Astrocyte of the hippocampus (primary cell): ENCODE results near the gene KRTAP10-7.
"Not testable (repeated sequence)": the region's sequence is repeated elsewhere in the genome, so short reads cannot be mapped to it uniquely, and the experiment has no call there.

Source experiments
- DNase-seq: peaks from one replicate; pipeline ENCODE4 v3.0.0; 2011; ENCODE audit warnings: low read depth, low spot score

KRTAP10-7 gene

GRCh38 chr21:44590897-44591800 is 9.2 kb upstream of the KRTAP10-7 start:
- DNase-seq = not testable (repeated sequence)

GRCh38 chr21:44591801-44592130 is 8.6 kb upstream of the KRTAP10-7 start:
- DNase-seq = not testable (repeated sequence)

GRCh38 chr21:44592446-44593311 is 7.7 kb upstream of the KRTAP10-7 start, which contains the start of gene KRTAP10-6:
KRTAP10-6 (minus strand) TSS chr21:44592505; CDS start chr21:44592484, 21 bp downstream.
- DNase-seq = no peak

GRCh38 chr21:44593598-44594405 is 6.6 kb upstream of the KRTAP10-7 start:
- no peak for DNase-seq

- DNase-seq = no peak
Observed at GRCh38 chr21:44594406-44594916, 5.9 kb upstream of the KRTAP10-7 start.

GRCh38 chr21:44595524-44595923 is 4.9 kb upstream of the KRTAP10-7 start:
- DNase-seq = no peak

GRCh38 chr21:44596068-44596725 is 4.2 kb upstream of the KRTAP10-7 start:
- DNase-seq = peak; percentile 33

- no peak for DNase-seq
Observed at GRCh38 chr21:44598061-44598460, 2.3 kb upstream of the KRTAP10-7 start.

GRCh38 chr21:44599264-44600029 is 950 bp upstream of the KRTAP10-7 start:
- DNase-seq = no peak

GRCh38 chr21:44601091-44601490 is 694 bp downstream of the KRTAP10-7 start:
- not testable (repeated sequence) for DNase-seq

GRCh38 chr21:44601596-44602462 is 1.4 kb downstream of the KRTAP10-7 start:
- DNase-seq = no peak

GRCh38 chr21:44602463-44602850 is 2.1 kb downstream of the KRTAP10-7 start:
- no peak for DNase-seq

- DNase-seq = no peak
Observed at GRCh38 chr21:44603109-44603875, 2.9 kb downstream of the KRTAP10-7 start.

- DNase-seq = no peak
Observed at GRCh38 chr21:44603911-44604310, 3.5 kb downstream of the KRTAP10-7 start.

- DNase-seq = no peak
Observed at GRCh38 chr21:44606495-44606894, 6.1 kb downstream of the KRTAP10-7 start.

- no peak for DNase-seq
Observed at GRCh38 chr21:44609193-44609592, 8.8 kb downstream of the KRTAP10-7 start.

- DNase-seq = not testable (repeated sequence)
Observed at GRCh38 chr21:44610157-44610843, 9.9 kb downstream of the KRTAP10-7 start.

- no peak for DNase-seq
Observed at GRCh38 chr21:44611551-44611950, 11.2 kb downstream of the KRTAP10-7 start.
